GM21825 (cell line): ENCODE results near the gene RAB11A.

ENCODE experiments used
- ATAC-seq: cut with Tn5 transposase; IDR thresholded peaks from one replicate; pipeline ENCODE4 v1.9.1; 2021; ENCODE audit warnings: mild to moderate bottlenecking, moderate library complexity; ENCODE audit not compliant: unreplicated experiment

RAB11A gene

GRCh38 chr15:65869126-65869953, at the start of gene RAB11A:
TSS of gene RAB11A (plus strand) at chr15:65869491. CDS start at chr15:65869586, 95 bp downstream.
- ATAC-seq: peak; percentile 87

- no peak for ATAC-seq
Observed at GRCh38 chr15:65819563-65819960, 49.7 kb upstream of the RAB11A start.

- ATAC-seq: no peak
Observed at GRCh38 chr15:65821070-65821469, 48.2 kb upstream of the RAB11A start.

- no peak for ATAC-seq
Observed at GRCh38 chr15:65822316-65822715, 47.0 kb upstream of the RAB11A start.

- no peak for ATAC-seq
Observed at GRCh38 chr15:65824031-65824743, 45.1 kb upstream of the RAB11A start.

GRCh38 chr15:65824941-65825544, 44.2 kb upstream of the RAB11A start:
- ATAC-seq: no peak

GRCh38 chr15:65827065-65827464, 42.2 kb upstream of the RAB11A start:
- ATAC-seq: no peak

- ATAC-seq: no peak
Observed at GRCh38 chr15:65828585-65828984, 40.7 kb upstream of the RAB11A start.

- ATAC-seq: no peak
Observed at GRCh38 chr15:65829130-65829764, 40.0 kb upstream of the RAB11A start.

- peak; percentile 41 for ATAC-seq
Observed at GRCh38 chr15:65832549-65833364, 36.5 kb upstream of the RAB11A start.

GRCh38 chr15:65833501-65834205, 35.6 kb upstream of the RAB11A start:
- no peak for ATAC-seq

- ATAC-seq: no peak
Observed at GRCh38 chr15:65834603-65835282, 34.5 kb upstream of the RAB11A start.

- no peak for ATAC-seq
Observed at GRCh38 chr15:65835447-65835846, 33.8 kb upstream of the RAB11A start.

GRCh38 chr15:65836665-65837064, 32.6 kb upstream of the RAB11A start:
- ATAC-seq: no peak

GRCh38 chr15:65837301-65838294, 31.7 kb upstream of the RAB11A start:
- ATAC-seq: no peak

GRCh38 chr15:65839354-65839901, 29.9 kb upstream of the RAB11A start:
- ATAC-seq: no peak

GRCh38 chr15:65839985-65840384, 29.3 kb upstream of the RAB11A start:
- ATAC-seq: no peak
